Caco-2 (cell line): ENCODE data around the gene YDJC. TPM values are rescaled to one million over a fixed set of nuclear protein-coding genes. Genes with fewer than 3 reads are reported as not detected.

Experiments used
- BruUV-seq: library from RNA; stranded (reverse); fragments of 400-500 nt; replicated peaks from 2 replicates; lab custom pipeline; 2021; lab: Mats Ljungman, UMichigan
- CTCF ChIA-PET: fragments of 300-600 bp; sonication (Branson Sonifier 250); formaldehyde crosslinking; loops from one replicate; lab custom pipeline; 2022; ENCODE audit warnings: antibody characterized with exemption; lab: Charles Lee
- POLR2A ChIA-PET: fragments of 300-600 bp; sonication (Branson Sonifier 250); formaldehyde crosslinking; loops from one replicate; lab custom pipeline; 2022; ENCODE audit warnings: antibody characterized with exemption; lab: Charles Lee
- DNase-seq, 2 experiments: peaks; one replicate each; pipeline versions ENCODE4 v3.0.0 to v3.0.0-alpha.2; 2020 to 2022
- H3K27me3 ChIP-seq: replicated peaks from 2 replicates; pipeline ENCODE4 v1.6.0; 2011; ENCODE audit warnings: low read length; ENCODE audit not compliant: control insufficient read depth, insufficient read depth
- H3K36me3 ChIP-seq: 2 replicates; pipeline ENCODE4 v1.5.1; 2011; ENCODE audit warnings: low read length; ENCODE audit not compliant: control insufficient read depth, insufficient read depth
- H3K4me1 ChIP-seq: fragments of 250-450 bp; sonication (Bioruptor Pico); 2 replicates; pipeline ENCODE4 v1.5.1; 2020; ENCODE audit warnings: mild to moderate bottlenecking
- H3K4me3 ChIP-seq: 2 replicates; pipeline ENCODE4 v1.5.1; 2011; ENCODE audit warnings: low read depth, mild to moderate bottlenecking, control low read depth, low read length
- H3K9me3 ChIP-seq: fragments of 250-450 bp; sonication (Bioruptor Pico); 2 replicates; pipeline ENCODE4 v1.5.1; 2020; ENCODE audit warnings: mild to moderate bottlenecking, moderate library complexity
- H3K27ac Mint-ChIP-seq: one replicate; pipeline ENCODE4 v1.8.0; 2022; ENCODE audit warnings: mixed read lengths; ENCODE audit not compliant: unreplicated experiment
- H3K27me3 Mint-ChIP-seq: one replicate; pipeline ENCODE4 v1.8.0; 2022; ENCODE audit warnings: mixed read lengths; ENCODE audit not compliant: insufficient read depth, unreplicated experiment
- H3K36me3 Mint-ChIP-seq: one replicate; pipeline ENCODE4 v1.8.0; 2022; ENCODE audit warnings: mild to moderate bottlenecking, mixed read lengths; ENCODE audit not compliant: insufficient read depth, unreplicated experiment
- H3K4me1 Mint-ChIP-seq: one replicate; pipeline ENCODE4 v1.8.0; 2022; ENCODE audit warnings: low read depth, mixed read lengths; ENCODE audit not compliant: unreplicated experiment
- H3K4me3 Mint-ChIP-seq: one replicate; pipeline ENCODE4 v1.8.0; 2022; ENCODE audit warnings: mild to moderate bottlenecking, moderate library complexity, mixed read lengths; ENCODE audit not compliant: unreplicated experiment
- H3K9me3 Mint-ChIP-seq: one replicate; pipeline ENCODE4 v1.8.0; 2022; ENCODE audit warnings: mixed read lengths; ENCODE audit not compliant: unreplicated experiment
- CTCF ChIP-seq, 2 experiments: fragments of 200-600 bp in 1 of 2; IDR thresholded peaks; 1 replicate in 1 of 2; 2 replicates in 1 of 2; pipeline versions ENCODE4 v1.5.1 to v1.8.0; 2011 to 2022; ENCODE audit warnings: antibody characterized with exemption in 1 of 2, control low read depth in 1 of 2, inconsistent platforms in 1 of 2, low read depth in 1 of 2, low read length in 1 of 2, mild to moderate bottlenecking in 1 of 2, moderate library complexity in 1 of 2; ENCODE audit not compliant: insufficient read depth in 1 of 2, severe bottlenecking in 1 of 2, unreplicated experiment in 1 of 2
- intact Hi-C: fragments of 100-400 bp; cut with micrococcal nuclease; formaldehyde crosslinking; loops from one replicate; pipeline ENCODE4 v1.10.0; 2022; ENCODE audit not compliant: unreplicated experiment
- total RNA-seq: library from RNA; stranded (reverse); gene quantifications from 2 replicates; pipeline ENCODE4 v1.2.3, GENCODE V29; 2022

Gene YDJC
- total RNA-seq, 1 experiment from 2014 or later: 60.0 TPM

DNA sequence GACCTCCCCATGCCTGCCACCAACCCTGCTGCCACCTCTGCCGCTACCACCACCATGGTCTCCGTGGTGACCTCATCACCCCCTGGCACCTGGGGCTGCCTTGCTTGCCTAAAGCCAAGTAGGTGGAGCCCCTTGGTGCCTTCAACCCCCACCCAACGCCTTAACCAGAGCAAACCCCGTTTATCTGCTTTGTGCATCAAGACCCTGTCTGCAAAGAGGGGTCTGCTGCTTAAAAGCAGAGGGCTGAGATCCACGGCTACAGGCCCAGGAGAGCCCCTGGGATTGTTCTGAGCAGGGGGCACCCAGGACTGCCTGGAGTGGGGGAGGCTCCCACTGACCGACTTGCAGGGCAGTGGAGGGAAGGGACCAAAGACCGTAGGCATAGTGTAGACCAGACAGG lies 31.1 kb upstream of the YDJC start:
- Mint-ChIP-seq H3K9me3 (no peaks in the 10 kb centered on the region), H3K36me3 (peaks cover 40% of the 10 kb centered on the region), H3K27ac (no peak overlapping the region), H3K4me3 (no peak overlapping the region), H3K27me3 (no peaks in the 10 kb centered on the region), H3K4me1 (peaks cover 19% of the 10 kb centered on the region)
- intact Hi-C loops: no loop called here
- Histone ChIP-seq H3K27me3 (no peaks in the 10 kb centered on the region), H3K36me3 (no peaks in the 10 kb centered on the region), H3K4me1 (peaks cover 13% of the 10 kb centered on the region; the same call in 1 of the 2 replicates), H3K4me3 (no peak overlapping the region), H3K9me3 (no peaks in the 10 kb centered on the region)
- no TSS peak for BruUV-seq
- ChIA-PET POLR2A (no interaction called here), CTCF (no interaction called here)
- no peak for DNase-seq
- TF ChIP-seq CTCF (IDR thresholded peaks at IDR 0.05; ENCODE audit: insufficient read depth in 1 of 2, low read depth in 1 of 2, low read length in 1 of 2, severe bottlenecking in 1 of 2, unreplicated experiment in 1 of 2): no peak

DNA sequence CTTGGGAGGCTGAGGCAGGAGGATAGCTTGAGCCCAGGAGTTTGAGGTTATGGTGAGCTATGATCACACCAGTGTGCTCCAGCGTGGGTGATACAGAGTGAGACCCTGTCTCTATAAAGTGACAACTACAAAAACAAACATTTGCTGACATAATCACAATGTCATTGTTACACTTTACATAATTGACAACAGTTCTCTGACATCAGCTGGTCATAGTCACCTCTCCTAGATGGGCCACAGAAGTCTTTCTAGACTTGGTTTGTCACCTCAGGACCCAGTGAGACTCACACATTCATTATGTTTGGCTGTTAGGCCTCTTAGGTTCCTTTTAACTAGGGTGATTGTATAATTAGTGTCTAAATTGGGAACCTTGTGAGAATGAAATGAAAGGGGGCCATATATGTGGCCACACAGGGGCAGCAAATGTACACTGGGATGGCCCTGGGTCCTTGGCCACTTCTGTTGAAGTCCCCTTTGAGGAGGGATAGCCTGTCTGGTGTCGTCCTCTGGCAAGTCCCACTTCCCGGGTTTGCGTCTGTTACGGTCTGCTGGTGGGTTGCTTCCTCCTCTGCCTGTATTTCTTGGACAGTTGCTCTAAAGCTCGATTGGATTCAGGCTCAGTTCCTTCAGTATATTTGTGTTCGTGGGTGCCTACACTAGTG lies 30.2 kb upstream of the YDJC start:
- intact Hi-C loops: no loop called here
- H3K27ac Mint-ChIP-seq: no peak overlapping the region
- no peak overlapping the region for H3K4me3 Mint-ChIP-seq
- H3K27me3 Mint-ChIP-seq: no peaks in the 10 kb centered on the region
- ChIA-PET POLR2A (no interaction called here), CTCF (no interaction called here)
- H3K9me3 Mint-ChIP-seq: no peaks in the 10 kb centered on the region
- H3K36me3 ChIP-seq: no peaks in the 10 kb centered on the region
- no peaks in the 10 kb centered on the region for H3K9me3 ChIP-seq
- H3K4me3 ChIP-seq: no peak overlapping the region
- DNase-seq: no peak
- H3K4me1 ChIP-seq: peaks cover 13% of the 10 kb centered on the region; the same call in 1 of the 2 replicates
- H3K36me3 Mint-ChIP-seq: peaks cover 33% of the 10 kb centered on the region
- no peaks in the 10 kb centered on the region for H3K27me3 ChIP-seq
- TF ChIP-seq CTCF (IDR thresholded peaks at IDR 0.05; ENCODE audit: insufficient read depth in 1 of 2, low read depth in 1 of 2, low read length in 1 of 2, severe bottlenecking in 1 of 2, unreplicated experiment in 1 of 2): no peak
- BruUV-seq: no TSS peak
- H3K4me1 Mint-ChIP-seq: peaks cover 15% of the 10 kb centered on the region

- intact Hi-C loops: no loop called here
- peak; percentile 89 to 92 for DNase-seq
These were observed 27.7 kb upstream of the YDJC start for GRCh38 chr22:21657360-21658032.

More at GRCh38 chr22:21657360-21658032, 27.7 kb upstream of the YDJC start:
- ChIA-PET CTCF (interaction anchor here (0.8 to 1.8 kb wide), 3 partner anchors 10 to 15 kb away, joined by 3 to 12 read pairs (median 7); partner anchors contain the start of gene SDF2L1), POLR2A (no interaction called here)
- H3K9me3 ChIP-seq: no peaks in the 10 kb centered on the region
- no TSS peak for BruUV-seq
- Mint-ChIP-seq H3K27me3 (no peaks in the 10 kb centered on the region), H3K4me3 (peak overlapping the region; percentile 77), H3K27ac (peak overlapping the region; percentile 78), H3K36me3 (peaks cover 34% of the 10 kb centered on the region), H3K9me3 (no peaks in the 10 kb centered on the region), H3K4me1 (peaks cover 13% of the 10 kb centered on the region)
- no peaks in the 10 kb centered on the region for H3K36me3 ChIP-seq
- H3K4me3 ChIP-seq: peak overlapping the region; percentile 67
- no peaks in the 10 kb centered on the region for H3K27me3 ChIP-seq
- peaks cover 21% of the 10 kb centered on the region for H3K4me1 ChIP-seq
- peak; percentile 31 for TF ChIP-seq CTCF (IDR thresholded peaks at IDR 0.05; ENCODE audit: insufficient read depth in 1 of 2, low read depth in 1 of 2, low read length in 1 of 2, severe bottlenecking in 1 of 2, unreplicated experiment in 1 of 2)
